ENCODE measurements around the gene LMOD2. TPM values are rescaled to one million over a fixed set of nuclear protein-coding genes. Genes with fewer than 3 reads are reported as not detected.

The LMOD2 gene
- total RNA-seq, 1 donor from 2014 or later, result not detected

GRCh38 chr7:123612024-123612423 is 43.6 kb upstream of the LMOD2 start:
- Mint-ChIP-seq H3K9me3 (ENCODE audit: unreplicated experiment) (no peaks in the 10 kb centered on the region), H3K36me3 (ENCODE audit: unreplicated experiment) (no peaks in the 10 kb centered on the region), H3K27me3 (ENCODE audit: unreplicated experiment) (no peaks in the 10 kb centered on the region), H3K4me1 (ENCODE audit: low read depth, unreplicated experiment) (peaks cover 7% of the 10 kb centered on the region), H3K4me3 (ENCODE audit: unreplicated experiment) (no peak overlapping the region), H3K27ac (ENCODE audit: unreplicated experiment) (no peak overlapping the region)
- no peak for TF ChIP-seq CTCF (IDR thresholded peaks at IDR 0.05; ENCODE audit: partially characterized antibody, unreplicated experiment)
- no peak for DNase-seq

- TF ChIP-seq CTCF (IDR thresholded peaks at IDR 0.05; ENCODE audit: partially characterized antibody, unreplicated experiment), result no peak
- Mint-ChIP-seq H3K4me3 (ENCODE audit: unreplicated experiment) (no peak overlapping the region), H3K27ac (ENCODE audit: unreplicated experiment) (no peak overlapping the region), H3K36me3 (ENCODE audit: unreplicated experiment) (no peaks in the 10 kb centered on the region), H3K9me3 (ENCODE audit: unreplicated experiment) (no peaks in the 10 kb centered on the region), H3K4me1 (ENCODE audit: low read depth, unreplicated experiment) (no peaks in the 10 kb centered on the region), H3K27me3 (ENCODE audit: unreplicated experiment) (no peaks in the 10 kb centered on the region)
- no peak for DNase-seq
Observed at GRCh38 chr7:123615344-123615743, 40.3 kb upstream of the LMOD2 start.

GRCh38 chr7:123616223-123616622 is 39.4 kb upstream of the LMOD2 start:
- no peak for TF ChIP-seq CTCF (IDR thresholded peaks at IDR 0.05; ENCODE audit: partially characterized antibody, unreplicated experiment)

GRCh38 chr7:123621707-123622106 is 34.0 kb upstream of the LMOD2 start:
- DNase-seq, result peak; percentile 46
- Mint-ChIP-seq H3K27me3 (ENCODE audit: unreplicated experiment) (no peaks in the 10 kb centered on the region), H3K4me3 (ENCODE audit: unreplicated experiment) (peak overlapping the region; percentile 8), H3K9me3 (ENCODE audit: unreplicated experiment) (peaks cover 5% of the 10 kb centered on the region), H3K27ac (ENCODE audit: unreplicated experiment) (peak overlapping the region; percentile 82), H3K4me1 (ENCODE audit: low read depth, unreplicated experiment) (peaks cover 18% of the 10 kb centered on the region), H3K36me3 (ENCODE audit: unreplicated experiment) (peaks cover 6% of the 10 kb centered on the region)
- TF ChIP-seq CTCF (IDR thresholded peaks at IDR 0.05; ENCODE audit: partially characterized antibody, unreplicated experiment), result no peak

More at GRCh38 chr7:123616223-123616622, 39.4 kb upstream of the LMOD2 start:
- no peak overlapping the region for H3K27ac Mint-ChIP-seq (ENCODE audit: unreplicated experiment)
- no peak overlapping the region for H3K4me3 Mint-ChIP-seq (ENCODE audit: unreplicated experiment)
- H3K36me3 Mint-ChIP-seq (ENCODE audit: unreplicated experiment), result no peaks in the 10 kb centered on the region
- H3K9me3 Mint-ChIP-seq (ENCODE audit: unreplicated experiment), result no peaks in the 10 kb centered on the region
- no peaks in the 10 kb centered on the region for H3K4me1 Mint-ChIP-seq (ENCODE audit: low read depth, unreplicated experiment)
- DNase-seq, result no peak
- no peaks in the 10 kb centered on the region for H3K27me3 Mint-ChIP-seq (ENCODE audit: unreplicated experiment)

- no peak for TF ChIP-seq CTCF (IDR thresholded peaks at IDR 0.05; ENCODE audit: partially characterized antibody, unreplicated experiment)
- H3K27ac Mint-ChIP-seq (ENCODE audit: unreplicated experiment), result peak overlapping the region; percentile 19
Observed at GRCh38 chr7:123622660-123623386, 32.8 kb upstream of the LMOD2 start.

More at GRCh38 chr7:123622660-123623386, 32.8 kb upstream of the LMOD2 start:
- Mint-ChIP-seq H3K27me3 (ENCODE audit: unreplicated experiment) (peaks cover 2% of the 10 kb centered on the region), H3K4me3 (ENCODE audit: unreplicated experiment) (no peak overlapping the region), H3K4me1 (ENCODE audit: low read depth, unreplicated experiment) (peaks cover 18% of the 10 kb centered on the region), H3K36me3 (ENCODE audit: unreplicated experiment) (peaks cover 6% of the 10 kb centered on the region), H3K9me3 (ENCODE audit: unreplicated experiment) (peaks cover 5% of the 10 kb centered on the region)
- DNase-seq, result no peak

Measured in glutamatergic neuron (in vitro differentiated cells).